Fibroblast of villous mesenchyme (primary cell): ENCODE measurements around the gene KIF6. TPM values are rescaled to one million over a fixed set of nuclear protein-coding genes. Genes with fewer than 3 reads are reported as not detected.

ENCODE experiments used
- DNase-seq: peaks from one replicate; pipeline ENCODE4 v3.0.0-alpha.2; 2010; ENCODE audit warnings: low read depth
- H3K4me3 ChIP-seq: 2 replicates; pipeline ENCODE4 v1.5.1; 2011; ENCODE audit warnings: low read depth, mild to moderate bottlenecking, low read length
- CTCF ChIP-seq: IDR thresholded peaks from 2 replicates; pipeline ENCODE4 v1.5.1; 2012; ENCODE audit warnings: low read depth, mild to moderate bottlenecking, low read length; ENCODE audit not compliant: insufficient read depth
- total RNA-seq: library from RNA; depleted of rRNA; stranded (reverse); fragments of >200 nt; gene quantifications from 2 replicates; pipeline ENCODE4 v1.2.3, GENCODE V29; 2012

Gene KIF6
- total RNA-seq, 1 donor = 0.43 TPM

- no peak overlapping the region for H3K4me3 ChIP-seq
- DNase-seq = no peak
- TF ChIP-seq CTCF = no peak
Observed at GRCh38 chr6:39527792-39528564, 197.2 kb downstream of the KIF6 start.

- no peak for TF ChIP-seq CTCF
- no peak for DNase-seq
- H3K4me3 ChIP-seq = no peak overlapping the region
Observed at GRCh38 chr6:39524007-39524406, 201.2 kb downstream of the KIF6 start.

DNA sequence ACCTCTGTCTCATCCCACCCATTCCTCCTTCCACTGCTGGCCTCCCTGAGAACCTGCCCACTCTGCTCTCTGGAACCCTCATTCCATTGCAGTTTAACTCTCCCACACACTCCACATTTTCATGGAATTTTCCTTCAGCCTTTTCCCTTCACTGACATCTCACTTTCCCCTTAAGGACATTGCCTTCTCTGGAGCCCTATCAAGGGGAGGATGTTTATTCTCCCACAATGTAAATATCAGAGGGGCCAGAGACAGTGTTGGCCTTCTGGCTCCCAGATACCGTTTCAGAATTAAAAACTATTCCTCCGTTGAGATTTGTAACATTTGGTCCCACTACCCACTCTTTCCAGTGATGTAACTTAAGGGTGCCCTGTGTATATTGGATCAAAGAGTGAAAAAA, 203.2 kb downstream of the KIF6 start:
- no peak for TF ChIP-seq CTCF
- no peak overlapping the region for H3K4me3 ChIP-seq
- no peak for DNase-seq

- H3K4me3 ChIP-seq = no peak overlapping the region
- no peak for DNase-seq
- TF ChIP-seq CTCF = no peak
Observed at GRCh38 chr6:39520916-39521315, 204.3 kb downstream of the KIF6 start.

DNA sequence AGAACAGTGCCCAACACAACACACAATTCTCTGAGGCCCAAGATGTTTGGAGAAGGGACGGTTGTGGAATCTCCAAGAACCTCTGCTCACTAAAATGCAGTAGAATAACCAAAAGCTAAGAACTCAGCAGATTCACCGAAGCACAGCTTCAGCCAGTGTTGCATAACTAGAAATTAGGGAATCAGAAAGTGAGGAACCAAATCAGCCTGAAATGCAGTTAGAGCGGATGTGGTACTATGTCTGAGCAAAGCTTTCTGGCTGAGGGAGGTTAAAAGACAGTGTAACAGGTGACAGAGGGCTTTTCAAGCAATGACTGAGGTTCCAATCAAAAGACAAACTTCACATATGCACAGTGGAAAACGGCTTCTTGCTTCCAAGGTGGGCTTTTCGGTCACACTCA, 204.8 kb downstream of the KIF6 start:
- TF ChIP-seq CTCF = no peak
- DNase-seq = no peak
- H3K4me3 ChIP-seq = no peak overlapping the region

- no peak overlapping the region for H3K4me3 ChIP-seq
- peak; percentile 17 for DNase-seq
- no peak for TF ChIP-seq CTCF
Observed at GRCh38 chr6:39518221-39518620, 207.0 kb downstream of the KIF6 start.

DNA sequence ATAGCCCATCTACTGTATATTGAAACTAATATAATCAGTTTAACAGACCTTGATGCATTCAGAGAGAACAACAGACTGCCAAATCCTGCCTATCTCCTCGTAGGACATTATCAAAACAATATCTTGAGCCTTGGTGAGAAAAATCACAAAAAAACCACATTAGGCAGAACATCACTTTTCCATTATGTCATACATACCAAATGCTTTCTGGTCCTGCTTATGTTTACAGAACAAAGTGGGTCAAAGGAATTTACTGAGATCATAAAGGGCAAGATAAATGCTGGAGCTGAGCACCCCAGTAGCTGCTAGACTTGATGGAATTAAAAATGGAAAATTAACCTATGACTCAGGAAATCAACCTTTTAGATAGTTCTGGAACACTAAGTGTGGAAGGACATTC, 207.5 kb downstream of the KIF6 start:
- H3K4me3 ChIP-seq = no peak overlapping the region
- DNase-seq = peak; percentile 11
- TF ChIP-seq CTCF = no peak
